Measurements from ENCODE around the gene ZFAND2A. TPM values are rescaled to one million over a fixed set of nuclear protein-coding genes. Genes with fewer than 3 reads are reported as not detected.
"Not testable (repeated sequence)": the region's sequence is repeated elsewhere in the genome, so short reads cannot be mapped to it uniquely, and the experiment has no call there.

ZFAND2A gene
- polyA plus RNA-seq, 1 experiment, result 43.6 TPM

DNA sequence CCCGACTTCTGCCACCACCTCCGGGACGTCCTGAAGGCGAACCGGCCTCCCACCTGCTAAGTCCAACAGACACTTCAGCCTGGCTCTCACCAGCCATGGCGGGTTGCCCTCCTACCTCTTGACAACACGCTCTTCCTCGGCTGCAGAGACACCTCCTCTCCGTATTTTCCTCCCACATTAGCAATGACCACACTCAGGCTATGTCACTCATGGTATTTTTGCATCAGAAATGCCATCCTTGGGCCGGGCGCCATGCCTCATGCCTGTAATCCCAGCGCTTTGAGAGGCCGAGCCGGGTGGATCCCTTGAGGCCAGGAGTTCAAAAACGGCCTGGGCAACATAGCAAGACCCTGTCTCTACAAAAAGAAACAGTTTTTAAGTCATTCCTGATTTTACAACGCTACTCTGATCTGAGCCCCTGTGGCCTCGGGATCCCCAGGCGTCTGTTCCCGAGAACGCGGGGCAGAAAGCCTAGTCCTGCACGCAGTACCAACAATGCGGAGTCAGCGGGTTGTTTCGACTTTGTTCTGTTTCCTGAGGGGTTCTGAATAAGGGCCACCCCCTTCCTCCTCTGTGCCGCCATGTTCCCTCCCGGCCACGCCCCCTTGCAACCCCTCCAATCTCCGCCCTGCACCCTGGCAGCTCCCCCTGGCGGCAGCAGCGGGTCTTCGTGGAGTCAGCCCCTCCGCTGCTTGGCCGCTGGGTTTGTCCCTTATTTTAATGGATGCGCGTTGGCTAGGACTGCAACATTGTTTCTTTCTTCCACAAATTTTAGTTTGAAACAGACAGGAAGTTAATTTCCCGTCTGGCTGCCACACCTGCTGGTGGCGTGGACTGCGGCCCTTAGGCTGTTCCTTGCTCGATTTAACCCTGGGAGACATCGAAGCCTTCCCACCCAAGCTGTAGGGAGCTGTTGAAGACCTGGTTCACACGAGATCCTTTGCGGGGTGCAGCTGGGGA, 9.7 kb upstream of the ZFAND2A start:
- POLR2A ChIA-PET, result no interaction called here
- Histone ChIP-seq H3K36me3 (ENCODE audit: control insufficient read depth, insufficient read depth, low read length) (peaks cover 1% of the 10 kb centered on the region; the same call in 1 of the 2 replicates), H3K4me3 (ENCODE audit: low read depth, low read length) (peak overlapping the region; percentile 27), H3K27me3 (ENCODE audit: control insufficient read depth, insufficient read depth, low read length) (no peaks in the 10 kb centered on the region)
- TF ChIP-seq, protein P1, sequence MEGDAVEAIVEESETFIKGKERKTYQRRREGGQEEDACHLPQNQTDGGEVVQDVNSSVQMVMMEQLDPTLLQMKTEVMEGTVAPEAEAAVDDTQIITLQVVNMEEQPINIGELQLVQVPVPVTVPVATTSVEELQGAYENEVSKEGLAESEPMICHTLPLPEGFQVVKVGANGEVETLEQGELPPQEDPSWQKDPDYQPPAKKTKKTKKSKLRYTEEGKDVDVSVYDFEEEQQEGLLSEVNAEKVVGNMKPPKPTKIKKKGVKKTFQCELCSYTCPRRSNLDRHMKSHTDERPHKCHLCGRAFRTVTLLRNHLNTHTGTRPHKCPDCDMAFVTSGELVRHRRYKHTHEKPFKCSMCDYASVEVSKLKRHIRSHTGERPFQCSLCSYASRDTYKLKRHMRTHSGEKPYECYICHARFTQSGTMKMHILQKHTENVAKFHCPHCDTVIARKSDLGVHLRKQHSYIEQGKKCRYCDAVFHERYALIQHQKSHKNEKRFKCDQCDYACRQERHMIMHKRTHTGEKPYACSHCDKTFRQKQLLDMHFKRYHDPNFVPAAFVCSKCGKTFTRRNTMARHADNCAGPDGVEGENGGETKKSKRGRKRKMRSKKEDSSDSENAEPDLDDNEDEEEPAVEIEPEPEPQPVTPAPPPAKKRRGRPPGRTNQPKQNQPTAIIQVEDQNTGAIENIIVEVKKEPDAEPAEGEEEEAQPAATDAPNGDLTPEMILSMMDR (IDR thresholded peaks at IDR 0.05; ENCODE audit: insufficient read depth, low read depth, low read length), result peak; percentile 88
- CTCF ChIA-PET, result interaction anchor here (0.7 to 9.2 kb wide), 5 partner anchors 8 to 177 kb away, joined by 3 to 78 read pairs (median 5); no protein-coding TSS in a partner anchor
- DNase-seq (ENCODE audit: low read depth), result no peak

DNA sequence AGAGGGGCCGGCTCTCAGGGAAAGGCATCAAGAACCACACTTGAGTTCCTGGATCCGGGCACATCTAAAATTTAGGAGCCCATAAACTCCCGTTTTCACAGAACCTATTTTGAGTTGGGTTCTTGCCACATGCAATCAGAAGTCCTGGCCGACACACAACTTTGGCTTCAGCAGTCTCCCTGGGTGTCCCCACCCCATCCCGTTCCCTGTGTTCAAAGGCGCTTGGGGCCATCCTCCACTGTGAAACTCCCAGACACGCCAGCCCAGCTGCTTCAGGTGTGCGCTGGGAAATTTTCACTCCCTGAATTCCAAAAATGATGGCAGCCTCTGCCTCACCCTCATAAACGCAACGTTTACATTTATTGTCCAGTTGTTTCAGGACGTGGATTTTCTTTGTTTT, 8.4 kb upstream of the ZFAND2A start:
- peaks cover 3% of the 10 kb centered on the region for H3K36me3 ChIP-seq (ENCODE audit: control insufficient read depth, insufficient read depth, low read length)
- DNase-seq (ENCODE audit: low read depth), result no peak
- no peaks in the 10 kb centered on the region for H3K27me3 ChIP-seq (ENCODE audit: control insufficient read depth, insufficient read depth, low read length)
- ChIA-PET POLR2A (no interaction called here), CTCF (interaction anchor here (0.6 to 4.0 kb wide), 3 partner anchors 7 to 441 kb away, joined by 3 to 31 read pairs (median 16); no protein-coding TSS in a partner anchor)
- no peak overlapping the region for H3K4me3 ChIP-seq (ENCODE audit: low read depth, low read length)
- TF ChIP-seq, protein P1 (IDR thresholded peaks at IDR 0.05; ENCODE audit: insufficient read depth, low read depth, low read length), result no peak

DNA sequence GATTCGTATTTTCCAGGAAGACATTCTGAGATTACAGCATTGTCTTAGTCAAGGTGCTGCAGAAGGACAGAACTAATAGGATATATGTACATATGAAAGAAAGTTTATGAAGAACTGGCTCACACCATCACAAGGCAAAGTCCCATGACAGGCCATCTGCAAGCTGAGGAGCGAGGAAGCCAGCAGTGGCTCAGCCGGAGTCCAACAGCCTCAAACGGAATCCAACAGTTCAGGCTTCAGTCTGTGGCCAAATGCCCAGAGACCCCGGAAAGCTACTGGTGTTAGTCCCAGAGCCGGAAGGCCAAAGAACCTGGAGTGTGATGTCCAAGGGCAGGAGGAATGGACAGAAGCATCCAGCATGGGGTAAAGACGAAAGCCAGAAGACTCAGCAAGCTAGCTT, 4.4 kb upstream of the ZFAND2A start:
- DNase-seq (ENCODE audit: low read depth), result no peak
- H3K27me3 ChIP-seq (ENCODE audit: control insufficient read depth, insufficient read depth, low read length), result no peaks in the 10 kb centered on the region
- POLR2A ChIA-PET, result no interaction called here
- TF ChIP-seq, protein P1 (IDR thresholded peaks at IDR 0.05; ENCODE audit: insufficient read depth, low read depth, low read length), result no peak
- peaks cover 5% of the 10 kb centered on the region for H3K36me3 ChIP-seq (ENCODE audit: control insufficient read depth, insufficient read depth, low read length)
- CTCF ChIA-PET, result no interaction called here
- no peak overlapping the region for H3K4me3 ChIP-seq (ENCODE audit: low read depth, low read length)

DNA sequence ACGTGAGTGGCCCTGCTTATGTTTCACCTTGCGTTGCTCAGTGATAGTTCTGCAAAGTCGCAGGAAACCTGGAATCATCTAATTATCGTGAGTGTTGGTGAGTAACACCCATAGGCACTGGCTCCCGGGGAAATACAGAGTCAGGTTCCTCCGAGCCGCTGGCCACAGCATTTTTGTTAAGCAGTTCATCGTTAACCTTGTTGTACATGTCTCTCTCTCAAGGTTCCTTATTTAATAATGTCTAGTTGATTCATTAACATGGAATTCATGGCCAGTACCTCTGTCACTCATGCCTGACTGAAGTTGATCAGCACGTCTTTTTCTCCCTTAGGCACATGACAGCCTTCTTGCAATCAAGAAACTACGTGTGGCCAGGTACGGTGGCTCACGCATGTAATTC, 3.1 kb upstream of the ZFAND2A start:
- CTCF ChIA-PET, result no interaction called here
- DNase-seq (ENCODE audit: low read depth), result no peak
- POLR2A ChIA-PET, result no interaction called here

DNA sequence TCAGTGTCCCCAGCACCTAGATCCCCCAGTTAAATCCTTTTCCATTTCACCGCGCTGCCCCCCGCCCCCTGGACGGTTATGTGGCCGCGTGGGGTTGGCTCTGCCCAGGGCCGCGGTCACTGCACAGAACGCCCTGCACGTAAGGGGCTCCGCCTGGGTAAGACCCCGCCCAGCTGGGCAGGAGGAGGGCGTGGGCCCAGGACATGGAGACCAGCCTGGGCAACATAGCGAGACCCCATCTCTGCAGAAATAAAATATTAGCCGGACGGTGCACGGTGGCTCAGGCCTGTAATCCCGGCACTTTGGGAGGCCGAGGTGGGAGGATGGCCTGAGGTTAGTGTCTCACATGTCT, 650 bp upstream of the ZFAND2A start:
- no peaks in the 10 kb centered on the region for H3K27me3 ChIP-seq (ENCODE audit: control insufficient read depth, insufficient read depth, low read length)
- H3K4me3 ChIP-seq (ENCODE audit: low read depth, low read length), result peak overlapping the region; percentile 55
- DNase-seq (ENCODE audit: low read depth), result no peak
- POLR2A ChIA-PET, result interaction anchor here (0.5 to 0.6 kb wide), 2 partner anchors 59 to 242 kb away, joined by 4 to 6 read pairs; no protein-coding TSS in a partner anchor
- peaks cover 10% of the 10 kb centered on the region for H3K36me3 ChIP-seq (ENCODE audit: control insufficient read depth, insufficient read depth, low read length)
- TF ChIP-seq, protein P1 (IDR thresholded peaks at IDR 0.05; ENCODE audit: insufficient read depth, low read depth, low read length), result no peak
- CTCF ChIA-PET, result interaction anchor here (0.6 to 2.6 kb wide), 6 partner anchors 9 to 167 kb away, joined by 3 to 10 read pairs (median 5); no protein-coding TSS in a partner anchor

More for the DNA sequence above, 3.1 kb upstream of the ZFAND2A start:
- H3K36me3 ChIP-seq (ENCODE audit: control insufficient read depth, insufficient read depth, low read length), result peaks cover 5% of the 10 kb centered on the region
- TF ChIP-seq, protein P1 (IDR thresholded peaks at IDR 0.05; ENCODE audit: insufficient read depth, low read depth, low read length), result no peak
- H3K27me3 ChIP-seq (ENCODE audit: control insufficient read depth, insufficient read depth, low read length), result no peaks in the 10 kb centered on the region
- no peak overlapping the region for H3K4me3 ChIP-seq (ENCODE audit: low read depth, low read length)

DNA sequence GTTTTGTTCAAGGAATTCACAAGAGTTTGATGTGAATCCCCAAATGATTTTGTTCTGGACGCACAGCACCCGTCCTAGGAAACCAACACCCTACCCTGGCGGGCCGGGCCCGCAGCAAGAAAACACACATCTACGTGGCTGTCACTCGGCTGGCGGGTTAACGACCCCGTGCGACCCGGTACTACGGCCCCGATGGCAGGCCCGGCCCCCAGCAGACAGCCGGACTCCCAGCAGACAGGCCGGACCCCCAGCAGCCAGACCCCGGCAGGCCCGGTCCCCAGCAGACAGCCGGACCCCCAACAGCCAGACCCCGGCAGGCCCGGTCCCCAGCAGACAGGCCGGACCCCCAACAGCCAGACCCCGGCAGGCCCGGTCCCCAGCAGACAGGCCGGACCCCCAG, 765 bp downstream of the ZFAND2A start:
- DNase-seq (ENCODE audit: low read depth); POLR2A ChIA-PET; H3K27me3 ChIP-seq (ENCODE audit: control insufficient read depth, insufficient read depth, low read length): not testable (repeated sequence)
- peaks cover 10% of the 10 kb centered on the region for H3K36me3 ChIP-seq (ENCODE audit: control insufficient read depth, insufficient read depth, low read length)
- H3K4me3 ChIP-seq (ENCODE audit: low read depth, low read length), result peak overlapping the region; percentile 55
- CTCF ChIA-PET, result interaction anchor here (0.6 to 1.6 kb wide), 2 partner anchors 17 to 52 kb away, joined by 3 to 6 read pairs; no protein-coding TSS in a partner anchor

Data from BJ (cell line).